Endothelial cell of umbilical vein (primary cell): ENCODE data around the gene MYO1A. TPM values are rescaled to one million over a fixed set of nuclear protein-coding genes. Genes with fewer than 3 reads are reported as not detected.
A peak's percentile ranks its signal among the peaks of the same experiment; 100 is the strongest.

Experiments
- BruUV-seq: library from RNA; stranded (reverse); fragments of 400-500 nt; replicated peaks from 2 replicates; lab custom pipeline; 2021; lab: Mats Ljungman, UMichigan
- CTCF ChIA-PET: fragments of 300-600, 350-600 bp; sonication (Branson Sonifier 250); formaldehyde crosslinking; loops from one replicate; lab custom pipeline; 2021; ENCODE audit warnings: antibody characterized with exemption, inconsistent platforms; lab: Charles Lee
- POLR2A ChIA-PET: fragments of 300-600, 350-600 bp; sonication (Branson Sonifier 250); formaldehyde crosslinking; loops from one replicate; lab custom pipeline; 2021; ENCODE audit warnings: antibody characterized with exemption, inconsistent platforms; lab: Charles Lee
- DNase-seq: peaks from one replicate; pipeline ENCODE4 v3.0.0-alpha.2; 2011; ENCODE audit warnings: low read depth, low spot score
- FAIRE-seq: peaks from 2 replicates; lab custom pipeline; 2011; peaks lifted over from hg19 to GRCh38; lab: Jason Lieb, UNC
- H2AFZ ChIP-seq: 2 replicates; pipeline ENCODE4 v1.6.0; 2012; ENCODE audit warnings: low read depth, low read length, control low read depth, inconsistent platforms
- H3K27ac ChIP-seq: 2 replicates; pipeline ENCODE4 v1.5.1; 2011; ENCODE audit warnings: low read depth, mild to moderate bottlenecking, control low read depth, low read length, moderate library complexity; ENCODE audit not compliant: insufficient read depth
- H3K27me3 ChIP-seq, 2 experiments: 2 replicates each; pipeline versions ENCODE4 v1.6.0 to v1.6.1; 2011; ENCODE audit warnings: low read length in 2 of 2, mixed read lengths in 1 of 2; ENCODE audit not compliant: control insufficient read depth in 2 of 2, insufficient read depth in 2 of 2
- H3K36me3 ChIP-seq, 2 experiments: 2 replicates in 1 of 2; 3 replicates in 1 of 2; pipeline ENCODE4 v1.5.1; 2011; ENCODE audit warnings: low read length in 2 of 2, mild to moderate bottlenecking in 1 of 2, moderate library complexity in 1 of 2; ENCODE audit not compliant: control insufficient read depth in 2 of 2, insufficient read depth in 2 of 2; ENCODE audit errors: extremely low read depth in 1 of 2
- H3K4me1 ChIP-seq: 3 replicates; pipeline ENCODE4 v1.5.1; 2011; ENCODE audit warnings: mild to moderate bottlenecking, low read length; ENCODE audit not compliant: control insufficient read depth, insufficient read depth; ENCODE audit errors: extremely low read depth
- H3K4me2 ChIP-seq: 2 replicates; pipeline ENCODE4 v1.6.1; 2011; ENCODE audit warnings: low read length, control low read depth, mixed read lengths; ENCODE audit not compliant: insufficient read depth
- H3K4me3 ChIP-seq, 3 experiments: fragments of 200-600 bp in 1 of 3; sonication (generic), shearing (Covaris generic) in 1 of 3; replicated peaks in 1 of 3; 2 replicates each; pipeline ENCODE4 v1.5.1; 2011 to 2016; ENCODE audit warnings: control low read depth in 3 of 3, low read length in 3 of 3, mild to moderate bottlenecking in 2 of 3, inconsistent platforms in 1 of 3, low read depth in 1 of 3, moderate library complexity in 1 of 3; ENCODE audit not compliant: insufficient read depth in 1 of 3
- H3K79me2 ChIP-seq: 2 replicates; pipeline ENCODE4 v1.6.0; 2012; ENCODE audit warnings: low read length, inconsistent platforms; ENCODE audit not compliant: control insufficient read depth, insufficient read depth
- H3K9ac ChIP-seq: replicated peaks from 2 replicates; pipeline ENCODE3; 2011; ENCODE audit warnings: low read length, control low read depth; ENCODE audit not compliant: insufficient read depth; ENCODE audit errors: extremely low read depth
- H3K9me1 ChIP-seq: replicated peaks from 3 replicates; pipeline ENCODE4 v1.6.0; 2011; ENCODE audit warnings: mild to moderate bottlenecking, low read length; ENCODE audit not compliant: control insufficient read depth, insufficient read depth; ENCODE audit errors: extremely low read depth
- H3K9me3 ChIP-seq: replicated peaks from 2 replicates; pipeline ENCODE4 v1.5.1; 2012; ENCODE audit warnings: low read length, inconsistent platforms; ENCODE audit not compliant: control insufficient read depth, insufficient read depth
- H4K20me1 ChIP-seq: replicated peaks from 2 replicates; pipeline ENCODE3; 2011; ENCODE audit warnings: mild to moderate bottlenecking, low read length; ENCODE audit not compliant: control insufficient read depth, insufficient read depth; ENCODE audit errors: extremely low read depth
- GATA2 ChIP-seq: IDR thresholded peaks from 2 replicates; pipeline ENCODE4 v1.7.0; 2011; ENCODE audit warnings: low read depth, mild to moderate bottlenecking, moderate library complexity, mixed read lengths, low read length; ENCODE audit not compliant: insufficient read length, insufficient read depth
- MAX ChIP-seq: IDR thresholded peaks from 2 replicates; pipeline ENCODE4 v1.6.1; 2011; ENCODE audit not compliant: insufficient read depth, insufficient read length
- POLR2A ChIP-seq: IDR thresholded peaks from 2 replicates; pipeline ENCODE4 v1.6.1; 2012; ENCODE audit warnings: low read depth, mild to moderate bottlenecking, control low read depth, low read length
- dilution Hi-C: fragments of 300-500 bp; cut with MboI; formaldehyde crosslinking; loops from one replicate; pipeline ENCODE4 v1.15.0; 2019; ENCODE audit warnings: low sequenced_read_pairs; ENCODE audit not compliant: extremely low pct_ligation_motif_present
- intact Hi-C: fragments of 100-400 bp; cut with micrococcal nuclease; formaldehyde crosslinking; loops from one replicate; pipeline ENCODE4 v1.10.0; 2022
- polyA plus RNA-seq, 4 experiments: library from polyadenylated mRNA; depleted of rRNA in 3 of 4; stranded (reverse) in 3 of 4; unstranded in 1 of 4; fragments of >200 nt; gene quantifications; 2 replicates each; pipeline versions ENCODE4 v1.2.1 to v1.2.3, GENCODE V29; 2011 to 2012; ENCODE audit warnings: missing spikeins in 1 of 4
- total RNA-seq: library from RNA; stranded (reverse); gene quantifications from 2 replicates; pipeline ENCODE4 v1.2.3, GENCODE V29; 2021
- TF ChIP-seq, protein P1 (sequence below), 2 donors: IDR thresholded peaks; 1 replicate in 1 of 2; 2 replicates in 1 of 2; pipeline ENCODE4 v1.5.1; 2011; ENCODE audit warnings: low read length in 2 of 2, mild to moderate bottlenecking in 2 of 2, moderate library complexity in 2 of 2, control low read depth in 1 of 2, inconsistent platforms in 1 of 2, low read depth in 1 of 2; ENCODE audit not compliant: insufficient read depth in 1 of 2; ENCODE audit errors: extremely low read depth in 1 of 2

Gene MYO1A
- total and polyA plus RNA-seq, 2 donors (not counting 3 experiments of a cell fraction or from before 2014, with no cell fraction given): not detected

DNA sequence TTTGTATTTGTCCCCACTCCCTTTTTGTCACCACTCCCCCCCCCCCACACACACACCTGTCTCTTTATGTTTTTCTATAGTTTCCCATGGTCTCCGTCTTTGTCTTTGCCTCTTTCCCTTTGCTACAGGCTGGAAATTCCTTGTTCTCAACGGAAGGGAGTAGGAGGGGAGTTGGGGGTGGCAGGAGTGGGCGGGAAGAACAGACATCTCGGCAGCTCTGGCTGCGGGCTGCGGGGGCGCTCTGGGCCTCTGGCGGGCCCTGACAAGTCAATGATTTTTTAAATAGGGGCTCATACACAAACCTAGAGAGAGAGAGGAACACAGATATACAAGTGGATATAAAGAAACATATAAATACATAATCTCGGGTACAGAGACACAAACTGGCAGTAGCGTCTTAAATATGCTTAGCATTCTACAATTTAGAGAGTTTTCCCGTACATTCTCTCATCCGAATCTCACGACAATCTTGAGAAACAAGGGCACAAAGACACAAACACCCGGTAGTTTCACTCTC, 36.6 kb upstream of the MYO1A start:
- peak overlapping the region; percentile 70 for H2AFZ ChIP-seq
- TF ChIP-seq, protein P1, sequence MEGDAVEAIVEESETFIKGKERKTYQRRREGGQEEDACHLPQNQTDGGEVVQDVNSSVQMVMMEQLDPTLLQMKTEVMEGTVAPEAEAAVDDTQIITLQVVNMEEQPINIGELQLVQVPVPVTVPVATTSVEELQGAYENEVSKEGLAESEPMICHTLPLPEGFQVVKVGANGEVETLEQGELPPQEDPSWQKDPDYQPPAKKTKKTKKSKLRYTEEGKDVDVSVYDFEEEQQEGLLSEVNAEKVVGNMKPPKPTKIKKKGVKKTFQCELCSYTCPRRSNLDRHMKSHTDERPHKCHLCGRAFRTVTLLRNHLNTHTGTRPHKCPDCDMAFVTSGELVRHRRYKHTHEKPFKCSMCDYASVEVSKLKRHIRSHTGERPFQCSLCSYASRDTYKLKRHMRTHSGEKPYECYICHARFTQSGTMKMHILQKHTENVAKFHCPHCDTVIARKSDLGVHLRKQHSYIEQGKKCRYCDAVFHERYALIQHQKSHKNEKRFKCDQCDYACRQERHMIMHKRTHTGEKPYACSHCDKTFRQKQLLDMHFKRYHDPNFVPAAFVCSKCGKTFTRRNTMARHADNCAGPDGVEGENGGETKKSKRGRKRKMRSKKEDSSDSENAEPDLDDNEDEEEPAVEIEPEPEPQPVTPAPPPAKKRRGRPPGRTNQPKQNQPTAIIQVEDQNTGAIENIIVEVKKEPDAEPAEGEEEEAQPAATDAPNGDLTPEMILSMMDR (IDR thresholded peaks at IDR 0.05; ENCODE audit: extremely low read depth in 1 of 2, insufficient read depth in 1 of 2, low read depth in 1 of 2, low read length in 2 of 2): peak; percentile 28 to 54
- no peak for TF ChIP-seq MAX
- ChIA-PET CTCF (interaction anchor here (1.0 to 14.4 kb wide), 4 partner anchors 8 to 25 kb away, joined by 3 to 158 read pairs (median 11); partner anchors contain the start of genes NEMP1 and STAT6), POLR2A (interaction anchor here (0.7 to 2.5 kb wide), 3 partner anchors 8 to 25 kb away, joined by 6 to 11 read pairs (median 7); partner anchors contain the start of genes NEMP1 and STAT6)
- H4K20me1 ChIP-seq: no peaks in the 10 kb centered on the region
- no peaks in the 10 kb centered on the region for H3K27me3 ChIP-seq
- peaks cover 16% of the 10 kb centered on the region for H3K4me1 ChIP-seq
- no peaks in the 10 kb centered on the region for H3K9me1 ChIP-seq
- peak overlapping the region; percentile 87 for H3K9ac ChIP-seq
- dilution Hi-C loops: no loop called here
- H3K4me3 ChIP-seq: peak overlapping the region; percentile 70 to 81 (median 79)
- H3K36me3 ChIP-seq: peaks cover 0 to 2% of the 10 kb centered on the region in 2 experiments
- H3K27ac ChIP-seq: peak overlapping the region; percentile 82
- TSS peak; percentile 55 for BruUV-seq
- intact Hi-C loops: loop anchor here (1.0 to 5.0 kb wide), 2 partner anchors 8 to 399 kb away; partner anchors contain the start of genes NEMP1 and PTGES3
- H3K4me2 ChIP-seq: peak overlapping the region; percentile 89
- DNase-seq (peak; percentile 83), FAIRE-seq (peak; percentile 72)
- H3K9me3 ChIP-seq: no peaks in the 10 kb centered on the region
- peaks cover 16% of the 10 kb centered on the region for H3K79me2 ChIP-seq

GRCh38 chr12:57085999-57086492, 36.1 kb upstream of the MYO1A start:
- POLR2A ChIA-PET: no interaction called here
- Histone ChIP-seq H4K20me1 (no peaks in the 10 kb centered on the region), H3K4me3 (peak overlapping the region in 2 of 3 experiments; percentile 70 to 79), H2AFZ (peak overlapping the region; percentile 41), H3K36me3 (peaks cover 0 to under 1% of the 10 kb centered on the region in 2 experiments), H3K27me3 (no peaks in the 10 kb centered on the region), H3K9ac (no peak overlapping the region), H3K79me2 (peaks cover 16% of the 10 kb centered on the region), H3K9me1 (no peaks in the 10 kb centered on the region), H3K4me2 (peak overlapping the region; percentile 89), H3K27ac (peak overlapping the region; percentile 82), H3K9me3 (no peaks in the 10 kb centered on the region), H3K4me1 (peaks cover 16% of the 10 kb centered on the region)
- CTCF ChIA-PET: interaction anchor here (1.0 to 14.4 kb wide), 4 partner anchors 7 to 25 kb away, joined by 3 to 158 read pairs (median 11); partner anchors contain the start of genes NEMP1 and STAT6
- dilution Hi-C loops (no loop called here), intact Hi-C loops (loop anchor here (5.0 kb wide), 1 partner anchor 399 kb away; the partner anchor contains the start of gene PTGES3)
- TF ChIP-seq POLR2A (peak; percentile 21), GATA2 (no peak)
- DNase-seq (no peak), FAIRE-seq (peak; percentile 35)
- BruUV-seq: no TSS peak
